ENCODE data around the gene TPT1.
"Not testable (repeated sequence)": the region's sequence is repeated elsewhere in the genome, so short reads cannot be mapped to it uniquely, and the experiment has no call there.

The TPT1 gene

GRCh38 chr13:45299194-45299593 lies 41.8 kb downstream of the TPT1 start:
- no peak for DNase-seq

GRCh38 chr13:45298550-45298949 lies 42.4 kb downstream of the TPT1 start:
- not testable (repeated sequence) for DNase-seq

- no peak for DNase-seq
These were observed 42.8 kb downstream of the TPT1 start for GRCh38 chr13:45298206-45298505.

- no peak for DNase-seq
These were observed 43.4 kb downstream of the TPT1 start for GRCh38 chr13:45297456-45298205.

GRCh38 chr13:45296259-45296658 lies 44.7 kb downstream of the TPT1 start:
- no peak for DNase-seq

GRCh38 chr13:45295536-45295935 lies 45.4 kb downstream of the TPT1 start:
- no peak for DNase-seq

GRCh38 chr13:45292176-45292575 lies 48.8 kb downstream of the TPT1 start:
- DNase-seq: no peak

- no peak for DNase-seq
These were observed 50.9 kb downstream of the TPT1 start for GRCh38 chr13:45289936-45290563.
